Activated CD4-positive, alpha-beta T cell treated with anti-CD3 and anti-CD28 coated beads, Interleukin-2, amount 50 U/mL, for 48 hours (primary cell): ENCODE results near the gene CD300LF.

Experiments used
- DNase-seq, 2 experiments: peaks; one replicate each; pipeline ENCODE4 v3.0.0-alpha.2; 2020

The CD300LF gene

GRCh38 chr17:74682471-74683190 is 30.1 kb downstream of the CD300LF start:
- no peak for DNase-seq

GRCh38 chr17:74682028-74682427 is 30.7 kb downstream of the CD300LF start:
- no peak for DNase-seq

- no peak for DNase-seq
Measured at GRCh38 chr17:74680941-74681340, 31.8 kb downstream of the CD300LF start.

GRCh38 chr17:74680213-74680612 is 32.5 kb downstream of the CD300LF start:
- DNase-seq, result no peak

GRCh38 chr17:74679374-74679773 is 33.3 kb downstream of the CD300LF start:
- DNase-seq, result no peak

GRCh38 chr17:74678541-74678940 is 34.2 kb downstream of the CD300LF start:
- DNase-seq, result no peak

- DNase-seq, result no peak
Measured at GRCh38 chr17:74677558-74678466, 34.9 kb downstream of the CD300LF start.

GRCh38 chr17:74671031-74671771 is 41.5 kb downstream of the CD300LF start:
- peak; percentile 79 to 82 for DNase-seq

GRCh38 chr17:74670329-74670728 is 42.4 kb downstream of the CD300LF start:
- DNase-seq, result no peak

- no peak for DNase-seq
Measured at GRCh38 chr17:74663561-74663960, 49.2 kb downstream of the CD300LF start.

GRCh38 chr17:74659889-74660288 is 52.8 kb downstream of the CD300LF start:
- no peak for DNase-seq

GRCh38 chr17:74658620-74659019 is 54.1 kb downstream of the CD300LF start:
- DNase-seq, result no peak

GRCh38 chr17:74654742-74655141 is 58.0 kb downstream of the CD300LF start:
- DNase-seq, result no peak

- no peak for DNase-seq
Measured at GRCh38 chr17:74652020-74652419, 60.7 kb downstream of the CD300LF start.

- no peak for DNase-seq
Measured at GRCh38 chr17:74649909-74650308, 62.8 kb downstream of the CD300LF start.

GRCh38 chr17:74647871-74648672 is 64.7 kb downstream of the CD300LF start:
- no peak for DNase-seq

GRCh38 chr17:74646231-74646630 is 66.5 kb downstream of the CD300LF start:
- no peak for DNase-seq

- no peak for DNase-seq
Measured at GRCh38 chr17:74645010-74645409, 67.7 kb downstream of the CD300LF start.

GRCh38 chr17:74644419-74644818 is 68.3 kb downstream of the CD300LF start:
- DNase-seq, result no peak
